ENCODE results near the gene GLB1L3. TPM values are rescaled to one million over a fixed set of nuclear protein-coding genes. Genes with fewer than 3 reads are reported as not detected.
"Not testable (repeated sequence)": the region's sequence is repeated elsewhere in the genome, so short reads cannot be mapped to it uniquely, and the experiment has no call there.

Gene GLB1L3
- total RNA-seq, 1 experiment from 2014 or later, result not detected

DNA sequence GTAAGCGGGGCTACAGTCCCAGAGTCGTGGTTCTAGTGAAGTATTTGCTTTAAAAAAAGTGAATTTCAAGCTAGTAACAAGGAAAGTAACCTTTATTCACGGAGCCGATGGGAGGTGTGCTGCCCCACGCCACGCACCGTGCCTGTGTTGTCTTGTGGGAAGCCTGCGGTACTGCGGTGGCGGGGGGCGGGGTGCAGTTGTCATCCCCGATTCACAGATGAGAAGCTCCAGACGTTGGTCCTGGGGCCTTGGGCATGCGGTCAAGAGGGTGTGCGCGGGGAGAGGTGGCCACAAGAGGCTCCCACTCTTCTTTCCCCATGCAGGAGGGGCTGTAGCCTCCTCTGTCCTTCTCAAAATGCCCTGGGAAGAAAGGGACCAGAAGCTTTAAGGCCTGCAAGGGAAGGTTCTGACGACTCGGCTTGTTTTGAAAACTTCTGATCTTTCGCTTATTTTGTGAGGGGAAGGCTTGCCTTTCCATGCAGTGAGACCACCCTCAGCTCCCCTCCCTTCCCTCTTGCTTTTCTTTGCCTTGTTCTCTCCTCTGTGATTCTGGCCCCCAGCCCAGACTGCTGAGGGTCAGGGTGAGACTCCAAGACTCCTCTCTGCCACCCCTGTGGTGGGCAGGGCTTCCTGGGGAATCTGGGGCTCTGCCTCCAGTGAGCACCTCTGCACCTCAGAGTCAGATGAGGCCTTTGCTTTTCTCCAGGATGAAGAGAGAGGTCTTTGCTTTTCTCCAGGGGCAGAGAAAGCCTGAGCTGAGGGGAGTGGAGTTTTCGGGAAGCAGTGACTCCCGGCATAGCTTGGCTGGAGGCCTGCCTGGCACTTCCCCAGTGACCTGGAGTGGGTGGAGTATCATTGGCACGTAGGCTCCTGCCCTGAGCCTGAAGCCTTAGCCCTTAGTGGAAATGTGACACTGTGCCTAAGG is 6.2 kb downstream of the GLB1L3 start:
- peaks cover under 1% of the 10 kb centered on the region for H3K36me3 Mint-ChIP-seq (ENCODE audit: insufficient read depth, unreplicated experiment)
- H3K27ac Mint-ChIP-seq (ENCODE audit: unreplicated experiment), result no peak overlapping the region
- CTCF ChIA-PET, result interaction anchor here (0.6 kb wide), 2 partner anchors 232 to 744 kb away, joined by 3 to 6 read pairs; no protein-coding TSS in a partner anchor

DNA sequence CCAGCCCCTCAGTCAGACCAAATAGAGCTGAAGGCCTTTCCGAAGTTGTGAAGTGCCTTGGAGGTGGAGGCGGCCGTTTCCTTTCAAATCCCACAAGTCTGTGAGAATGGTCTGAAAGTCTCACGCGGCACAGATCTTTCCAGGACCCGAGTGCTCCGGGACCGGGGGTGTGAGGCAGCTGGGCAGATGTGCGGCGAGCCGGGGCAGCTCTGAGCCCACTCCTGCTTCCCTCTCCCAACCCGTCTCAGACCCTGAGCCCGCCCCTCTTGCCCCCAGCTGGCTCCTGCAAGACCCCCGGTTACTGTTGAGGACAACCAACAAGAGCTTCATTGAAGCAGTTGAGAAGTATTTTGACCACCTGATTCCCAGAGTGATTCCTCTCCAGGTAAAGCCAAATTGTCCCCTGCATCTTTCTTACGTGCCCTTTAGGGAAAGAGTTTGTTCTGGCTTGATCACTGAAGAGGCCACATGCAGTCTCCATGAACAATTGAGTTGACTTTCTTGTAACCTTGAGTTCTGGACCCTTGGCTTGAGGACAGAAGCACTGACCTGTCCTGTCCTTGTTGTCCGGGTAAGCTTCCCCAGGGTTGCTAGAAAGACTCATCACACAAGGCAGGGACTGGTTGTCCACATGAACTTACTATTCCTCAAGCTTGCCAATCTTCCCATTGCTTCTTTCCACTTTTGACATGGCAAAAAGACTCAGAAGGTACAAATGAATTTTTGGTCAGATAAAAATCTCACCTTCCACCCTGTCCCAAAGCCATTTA is 7.5 kb downstream of the GLB1L3 start:
- no peak overlapping the region for H3K27ac Mint-ChIP-seq (ENCODE audit: unreplicated experiment)
- POLR2A ChIA-PET, result no interaction called here

More for the DNA sequence above, 6.2 kb downstream of the GLB1L3 start:
- no TSS peak for BruUV-seq (replicated peaks)
- no peaks in the 10 kb centered on the region for H3K9me3 Mint-ChIP-seq (ENCODE audit: unreplicated experiment)
- no peak overlapping the region for H3K4me3 Mint-ChIP-seq (ENCODE audit: unreplicated experiment)
- POLR2A ChIA-PET, result no interaction called here
- H3K27me3 ChIP-seq (replicated peaks; ENCODE audit: control insufficient read depth, insufficient read depth, low read length), result no peaks in the 10 kb centered on the region; the same call in none of the 2 replicates
- no peaks in the 10 kb centered on the region for H3K4me1 Mint-ChIP-seq (ENCODE audit: low read depth, unreplicated experiment)
- no peak overlapping the region for H3K4me3 ChIP-seq (ENCODE audit: low read depth, low read length)
- no peaks in the 10 kb centered on the region for H3K36me3 ChIP-seq (ENCODE audit: control insufficient read depth, insufficient read depth, low read length)
- intact Hi-C loops (cut with micrococcal nuclease; ENCODE audit: unreplicated experiment), result no loop called here
- no peak for TF ChIP-seq CTCF (IDR thresholded peaks at IDR 0.05; ENCODE audit: insufficient read depth in 1 of 2, low read depth in 1 of 2, low read length in 1 of 2, severe bottlenecking in 1 of 2, unreplicated experiment in 1 of 2)
- no peaks in the 10 kb centered on the region for H3K4me1 ChIP-seq
- no peaks in the 10 kb centered on the region for H3K9me3 ChIP-seq
- H3K27me3 Mint-ChIP-seq (ENCODE audit: insufficient read depth, unreplicated experiment), result peaks cover 24% of the 10 kb centered on the region
- DNase-seq, result no peak

GRCh38 chr11:134284349-134284748 is 8.2 kb downstream of the GLB1L3 start:
- H3K27me3 Mint-ChIP-seq (ENCODE audit: insufficient read depth, unreplicated experiment), result peaks cover 25% of the 10 kb centered on the region
- H3K4me3 Mint-ChIP-seq (ENCODE audit: unreplicated experiment); BruUV-seq (replicated peaks); H3K27me3 ChIP-seq (replicated peaks; ENCODE audit: control insufficient read depth, insufficient read depth, low read length); POLR2A ChIA-PET; H3K36me3 ChIP-seq (ENCODE audit: control insufficient read depth, insufficient read depth, low read length); CTCF ChIA-PET; H3K9me3 ChIP-seq; H3K9me3 Mint-ChIP-seq (ENCODE audit: unreplicated experiment); intact Hi-C loops (cut with micrococcal nuclease; ENCODE audit: unreplicated experiment); DNase-seq; H3K36me3 Mint-ChIP-seq (ENCODE audit: insufficient read depth, unreplicated experiment); H3K4me1 Mint-ChIP-seq (ENCODE audit: low read depth, unreplicated experiment); H3K4me3 ChIP-seq (ENCODE audit: low read depth, low read length); H3K27ac Mint-ChIP-seq (ENCODE audit: unreplicated experiment); H3K4me1 ChIP-seq: not testable (repeated sequence)

More for the DNA sequence above, 7.5 kb downstream of the GLB1L3 start:
- intact Hi-C loops (cut with micrococcal nuclease; ENCODE audit: unreplicated experiment), result no loop called here
- H3K9me3 ChIP-seq, result no peaks in the 10 kb centered on the region
- no peaks in the 10 kb centered on the region for H3K36me3 ChIP-seq (ENCODE audit: control insufficient read depth, insufficient read depth, low read length)
- no peaks in the 10 kb centered on the region for H3K4me1 ChIP-seq
- Mint-ChIP-seq H3K36me3 (ENCODE audit: insufficient read depth, unreplicated experiment) (no peaks in the 10 kb centered on the region), H3K4me1 (ENCODE audit: low read depth, unreplicated experiment) (no peaks in the 10 kb centered on the region), H3K4me3 (ENCODE audit: unreplicated experiment) (no peak overlapping the region), H3K27me3 (ENCODE audit: insufficient read depth, unreplicated experiment) (peaks cover 27% of the 10 kb centered on the region), H3K9me3 (ENCODE audit: unreplicated experiment) (no peaks in the 10 kb centered on the region)
- DNase-seq, result no peak
- CTCF ChIA-PET, result interaction anchor here (0.6 kb wide), 1 partner anchor 233 kb away, joined by 3 read pairs; no protein-coding TSS in a partner anchor
- no peak for TF ChIP-seq CTCF (IDR thresholded peaks at IDR 0.05; ENCODE audit: insufficient read depth in 1 of 2, low read depth in 1 of 2, low read length in 1 of 2, severe bottlenecking in 1 of 2, unreplicated experiment in 1 of 2)
- no TSS peak for BruUV-seq (replicated peaks)
- H3K4me3 ChIP-seq (ENCODE audit: low read depth, low read length), result no peak overlapping the region
- no peaks in the 10 kb centered on the region; the same call in none of the 2 replicates for H3K27me3 ChIP-seq (replicated peaks; ENCODE audit: control insufficient read depth, insufficient read depth, low read length)

Data from Caco-2 (cell line).